Uterus (tissue), 4 donors: Measurements from ENCODE around the gene EMID1. TPM values are rescaled to one million over a fixed set of nuclear protein-coding genes. Genes with fewer than 3 reads are reported as not detected.

Source experiments
- DNase-seq, 2 donors: peaks; one replicate each; pipeline ENCODE4 v3.0.0-alpha.2; 2019 to 2020
- H3K27ac ChIP-seq, 2 donors: fragments of 200-600 bp; sonication (generic); 1 replicate in 1 of 2; 2 replicates in 1 of 2; pipeline ENCODE4 v1.5.1; 2016 to 2018
- H3K27me3 ChIP-seq, 2 donors: fragments of 200-600 bp; sonication (generic); one replicate each; pipeline ENCODE4 v1.5.1; 2018 to 2019; ENCODE audit warnings: control low read depth in 1 of 2
- H3K36me3 ChIP-seq, 2 donors: fragments of 200-600 bp; sonication (generic); one replicate each; pipeline ENCODE4 v1.5.1; 2019; ENCODE audit warnings: control low read depth in 1 of 2
- H3K4me1 ChIP-seq, 2 donors: fragments of 200-600 bp; sonication (generic); one replicate each; pipeline ENCODE4 v1.5.1; 2018 to 2019; ENCODE audit warnings: control low read depth in 1 of 2
- H3K4me3 ChIP-seq, 2 donors: fragments of 200-600 bp; sonication (generic); 1 replicate in 1 of 2; 2 replicates in 1 of 2; pipeline ENCODE4 v1.5.1; 2018 to 2019; ENCODE audit warnings: mild to moderate bottlenecking in 1 of 2
- H3K9me3 ChIP-seq, 2 donors: fragments of 200-600 bp; sonication (generic); one replicate each; pipeline ENCODE4 v1.5.1; 2019; ENCODE audit warnings: control low read depth in 1 of 2
- POLR2A ChIP-seq, 2 donors: fragments of 450-650 bp; IDR thresholded peaks; one replicate each; pipeline ENCODE4 v1.6.1; 2016; ENCODE audit warnings: antibody characterized with exemption in 2 of 2, mild to moderate bottlenecking in 1 of 2, moderate library complexity in 1 of 2
- intact Hi-C: fragments of 100-400 bp; cut with DNase I; formaldehyde crosslinking; loops from one replicate; pipeline ENCODE4 v1.15.1; 2023; ENCODE audit warnings: low total_unique reads
- total RNA-seq, 4 donors: library from RNA; depleted of rRNA in 3 of 4; stranded (reverse); fragments of >200 nt in 3 of 4; gene quantifications; one replicate each; pipeline versions ENCODE4 v1.1.0 to v1.2.4, GENCODE V29; 2014 to 2023
- TF ChIP-seq, protein P1 (sequence below), 4 experiments: fragments of 200-600 bp in 2 of 4; fragments of 450-650 bp in 2 of 4; sonication (generic) in 2 of 4; IDR thresholded peaks; one replicate each; pipeline ENCODE4 v1.5.1; 2016 to 2019; ENCODE audit warnings: antibody characterized with exemption in 4 of 4, mild to moderate bottlenecking in 2 of 4, moderate library complexity in 1 of 4
- donor health status: DM: yes; HTN: yes; CAD: no.

EMID1 gene
- total RNA-seq, 4 donors from 2014 or later, result under 0.01 to 30.0 (median 10.2) TPM

DNA sequence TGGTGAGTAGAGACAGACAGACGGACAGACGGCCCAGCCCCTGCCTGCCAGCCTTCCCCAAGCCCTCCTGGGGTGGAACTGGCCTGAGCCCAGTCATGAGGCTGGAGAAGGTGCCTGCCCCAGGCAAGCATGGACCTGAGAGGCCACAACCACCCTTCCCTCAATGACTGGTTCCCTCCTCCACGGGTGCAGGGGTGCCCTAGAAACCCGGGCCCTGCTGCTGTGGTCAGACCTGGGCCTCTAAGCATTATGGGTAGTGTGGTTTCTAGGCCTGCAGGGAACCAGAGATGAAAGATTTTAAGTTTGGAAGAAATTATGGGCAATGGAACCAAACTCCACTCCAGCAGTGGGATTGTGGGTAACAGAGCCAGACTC, 48.6 kb downstream of the EMID1 start:
- no peak for DNase-seq
- Histone ChIP-seq H3K4me1 (no peaks in the 10 kb centered on the region), H3K4me3 (no peak overlapping the region), H3K27ac (no peak overlapping the region), H3K27me3 (no peaks in the 10 kb centered on the region), H3K36me3 (no peaks in the 10 kb centered on the region), H3K9me3 (no peaks in the 10 kb centered on the region)
- intact Hi-C loops, result no loop called here
- TF ChIP-seq POLR2A (IDR thresholded peaks at IDR 0.05), result no peak
- TF ChIP-seq, protein P1, sequence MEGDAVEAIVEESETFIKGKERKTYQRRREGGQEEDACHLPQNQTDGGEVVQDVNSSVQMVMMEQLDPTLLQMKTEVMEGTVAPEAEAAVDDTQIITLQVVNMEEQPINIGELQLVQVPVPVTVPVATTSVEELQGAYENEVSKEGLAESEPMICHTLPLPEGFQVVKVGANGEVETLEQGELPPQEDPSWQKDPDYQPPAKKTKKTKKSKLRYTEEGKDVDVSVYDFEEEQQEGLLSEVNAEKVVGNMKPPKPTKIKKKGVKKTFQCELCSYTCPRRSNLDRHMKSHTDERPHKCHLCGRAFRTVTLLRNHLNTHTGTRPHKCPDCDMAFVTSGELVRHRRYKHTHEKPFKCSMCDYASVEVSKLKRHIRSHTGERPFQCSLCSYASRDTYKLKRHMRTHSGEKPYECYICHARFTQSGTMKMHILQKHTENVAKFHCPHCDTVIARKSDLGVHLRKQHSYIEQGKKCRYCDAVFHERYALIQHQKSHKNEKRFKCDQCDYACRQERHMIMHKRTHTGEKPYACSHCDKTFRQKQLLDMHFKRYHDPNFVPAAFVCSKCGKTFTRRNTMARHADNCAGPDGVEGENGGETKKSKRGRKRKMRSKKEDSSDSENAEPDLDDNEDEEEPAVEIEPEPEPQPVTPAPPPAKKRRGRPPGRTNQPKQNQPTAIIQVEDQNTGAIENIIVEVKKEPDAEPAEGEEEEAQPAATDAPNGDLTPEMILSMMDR (IDR thresholded peaks at IDR 0.05), result no peak

DNA sequence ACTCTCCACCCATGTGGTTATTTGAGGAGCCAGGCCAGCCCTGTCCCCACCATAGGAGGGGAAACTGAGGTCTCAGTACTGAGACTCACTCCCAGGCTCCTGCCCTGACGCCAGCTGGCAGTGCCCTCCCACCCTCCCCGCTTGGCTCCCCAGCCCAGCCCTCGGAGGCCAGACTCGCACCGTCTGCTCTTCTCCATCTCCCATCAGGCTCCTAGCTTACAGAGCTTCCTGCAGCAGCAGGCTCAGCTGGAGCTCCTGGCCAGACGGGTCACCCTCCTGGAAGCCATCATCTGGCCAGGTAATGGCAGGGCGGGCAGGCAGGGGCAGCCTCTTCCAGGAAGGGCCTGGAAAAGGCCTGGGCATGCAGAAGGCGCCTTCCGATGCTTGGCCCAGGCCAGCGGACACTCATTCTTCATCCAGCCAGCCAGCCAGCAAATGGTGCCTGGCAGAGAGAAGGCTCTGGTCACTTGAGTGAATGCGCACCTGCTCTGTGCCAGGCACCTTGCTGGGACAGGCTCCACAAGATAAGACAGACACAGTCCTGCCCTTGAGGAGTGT, 49.4 kb downstream of the EMID1 start:
- Histone ChIP-seq H3K27me3 (no peaks in the 10 kb centered on the region), H3K4me1 (no peaks in the 10 kb centered on the region), H3K36me3 (no peaks in the 10 kb centered on the region), H3K27ac (no peak overlapping the region), H3K9me3 (no peaks in the 10 kb centered on the region), H3K4me3 (no peak overlapping the region)
- intact Hi-C loops, result no loop called here
- no peak for DNase-seq
- no peak for TF ChIP-seq POLR2A (IDR thresholded peaks at IDR 0.05)
- TF ChIP-seq, protein P1 (IDR thresholded peaks at IDR 0.05), result no peak

DNA sequence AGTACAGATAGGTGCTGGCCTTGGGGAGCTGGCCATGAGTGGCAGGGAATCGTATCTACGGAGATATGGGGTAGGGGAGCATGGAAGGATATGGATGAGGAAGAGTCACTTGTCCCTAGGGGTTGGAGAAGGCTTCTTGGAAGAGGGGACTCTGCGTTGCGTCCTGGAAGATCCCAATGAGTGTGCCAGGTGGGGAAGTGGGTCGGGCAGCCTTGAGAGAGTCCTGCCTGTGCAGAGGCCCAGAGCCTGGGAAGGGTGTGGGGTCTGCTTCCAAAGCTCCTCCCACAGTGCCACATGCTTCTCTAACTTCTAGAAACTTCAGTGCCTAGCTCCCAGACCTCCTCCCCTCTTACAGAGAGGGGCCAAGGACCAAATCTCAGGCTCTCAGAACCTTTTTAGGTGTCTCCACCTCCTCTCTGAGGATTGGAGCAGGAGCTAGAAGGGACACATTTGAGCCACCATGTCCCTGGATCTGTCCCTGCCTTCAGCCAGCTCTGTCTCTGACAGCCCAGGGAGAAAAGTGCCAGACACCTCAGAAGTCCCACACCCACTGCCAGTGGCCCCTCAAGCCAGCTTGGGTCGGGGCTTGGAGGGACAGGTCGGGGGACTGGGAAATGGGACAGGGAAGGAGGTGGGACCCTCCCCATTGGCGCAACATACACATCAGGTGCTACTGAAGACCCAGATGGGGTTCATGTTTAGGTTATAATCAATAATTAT, 51.1 kb downstream of the EMID1 start:
- DNase-seq, result no peak

DNA sequence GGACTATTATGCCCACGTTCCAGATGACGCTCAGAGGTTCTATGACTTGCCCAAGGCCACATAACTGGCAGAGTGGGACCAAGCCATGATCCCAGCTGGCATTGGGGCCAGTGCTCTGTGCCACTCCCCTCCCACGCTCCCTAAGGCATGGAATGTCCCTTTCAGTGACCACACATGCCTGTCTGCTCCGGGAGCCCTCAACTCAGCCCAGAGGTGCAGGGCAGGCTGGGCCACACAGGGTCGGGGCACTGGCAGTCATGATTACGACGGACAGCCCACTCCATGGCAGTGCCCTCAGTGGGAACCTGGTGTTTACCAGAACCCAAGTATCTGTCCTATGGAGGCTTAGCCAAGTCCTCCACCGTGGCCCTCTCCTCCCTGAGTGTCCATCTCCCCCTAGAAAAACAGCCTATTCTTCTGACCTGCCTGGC, 52.1 kb downstream of the EMID1 start:
- no peak for TF ChIP-seq POLR2A (IDR thresholded peaks at IDR 0.05)
- TF ChIP-seq, protein P1 (IDR thresholded peaks at IDR 0.05), result no peak
- intact Hi-C loops, result no loop called here
- Histone ChIP-seq H3K27ac (no peak overlapping the region), H3K36me3 (no peaks in the 10 kb centered on the region), H3K4me3 (no peak overlapping the region), H3K4me1 (no peaks in the 10 kb centered on the region), H3K27me3 (no peaks in the 10 kb centered on the region), H3K9me3 (no peaks in the 10 kb centered on the region)
- no peak for DNase-seq

More for the DNA sequence above, 51.1 kb downstream of the EMID1 start:
- intact Hi-C loops, result no loop called here
- Histone ChIP-seq H3K9me3 (no peaks in the 10 kb centered on the region), H3K4me1 (no peaks in the 10 kb centered on the region), H3K36me3 (no peaks in the 10 kb centered on the region), H3K27me3 (no peaks in the 10 kb centered on the region), H3K4me3 (no peak overlapping the region), H3K27ac (no peak overlapping the region)
- no peak for TF ChIP-seq POLR2A (IDR thresholded peaks at IDR 0.05)
- TF ChIP-seq, protein P1 (IDR thresholded peaks at IDR 0.05), result no peak

DNA sequence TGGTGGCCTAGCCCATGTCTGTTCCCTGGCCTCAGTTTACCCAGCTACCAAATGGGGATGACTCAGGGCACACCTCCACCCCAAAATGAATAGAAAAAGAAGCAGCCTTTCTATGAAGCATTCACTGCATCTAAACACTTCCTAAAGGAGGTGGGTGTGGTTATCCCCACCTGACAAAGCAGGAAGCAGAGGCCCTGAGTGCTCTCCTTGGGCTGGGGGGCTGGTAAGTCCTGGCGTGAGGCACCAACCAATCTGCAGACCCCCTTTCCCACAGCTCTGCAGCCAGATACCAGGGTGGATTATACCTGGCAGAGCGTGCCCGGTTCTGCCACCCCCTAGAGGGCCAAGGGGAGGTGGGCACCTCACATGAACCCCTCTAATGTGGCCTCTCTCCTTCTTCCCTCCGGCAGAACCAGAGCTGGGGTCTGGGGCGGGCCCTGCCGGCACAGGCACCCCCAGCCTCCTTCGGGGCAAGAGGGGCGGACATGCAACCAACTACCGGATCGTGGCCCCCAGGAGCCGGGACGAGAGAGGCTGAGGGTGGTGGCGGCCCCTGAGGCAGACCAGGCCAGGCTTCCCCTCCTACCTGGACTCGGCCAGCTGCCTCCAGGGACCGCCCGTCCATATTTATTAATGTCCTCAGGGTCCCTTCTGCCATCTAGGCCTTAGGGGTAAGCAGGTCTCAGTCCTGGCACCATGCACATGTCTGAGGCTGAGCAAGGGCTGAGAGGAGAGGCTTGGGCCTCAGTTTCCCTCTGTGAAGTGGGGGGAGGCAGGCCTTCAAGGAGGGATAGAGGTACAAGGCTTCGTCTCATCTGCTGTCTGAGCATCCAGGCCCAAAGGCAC, 52.9 kb downstream of the EMID1 start:
- H3K9me3 ChIP-seq, result no peaks in the 10 kb centered on the region
- TF ChIP-seq POLR2A (IDR thresholded peaks at IDR 0.05), result no peak
- TF ChIP-seq, protein P1 (IDR thresholded peaks at IDR 0.05), result no peak
- H3K4me3 ChIP-seq, result no peak overlapping the region
- intact Hi-C loops, result no loop called here
- H3K4me1 ChIP-seq, result no peaks in the 10 kb centered on the region
- no peaks in the 10 kb centered on the region for H3K36me3 ChIP-seq
- no peak overlapping the region for H3K27ac ChIP-seq
- no peaks in the 10 kb centered on the region for H3K27me3 ChIP-seq
- no peak for DNase-seq
